GM19193 (cell line): Measurements from ENCODE around the gene TXN.

Source experiments
- POLR2A ChIP-seq: IDR thresholded peaks from 4 replicates; pipeline ENCODE4 v1.6.1; 2011; ENCODE audit not compliant: insufficient read depth, insufficient read length; ENCODE audit errors: extremely low read depth

TXN gene

GRCh38 chr9:110241858-110242321 is 14.4 kb downstream of the TXN start:
- TF ChIP-seq POLR2A, result no peak

GRCh38 chr9:110241260-110241857 is 14.9 kb downstream of the TXN start:
- no peak for TF ChIP-seq POLR2A

GRCh38 chr9:110240198-110240597 is 16.1 kb downstream of the TXN start:
- no peak for TF ChIP-seq POLR2A

GRCh38 chr9:110228321-110228720 is 28.0 kb downstream of the TXN start:
- TF ChIP-seq POLR2A, result no peak

GRCh38 chr9:110224583-110224982 is 31.7 kb downstream of the TXN start:
- TF ChIP-seq POLR2A, result no peak

- no peak for TF ChIP-seq POLR2A
Observed at GRCh38 chr9:110220809-110221208, 35.5 kb downstream of the TXN start.

- TF ChIP-seq POLR2A, result no peak
Observed at GRCh38 chr9:110217656-110218099, 38.6 kb downstream of the TXN start.

GRCh38 chr9:110214586-110215355 is 41.5 kb downstream of the TXN start:
- no peak for TF ChIP-seq POLR2A

GRCh38 chr9:110214090-110214489 is 42.2 kb downstream of the TXN start:
- TF ChIP-seq POLR2A, result no peak

- no peak for TF ChIP-seq POLR2A
Observed at GRCh38 chr9:110213413-110214044, 42.8 kb downstream of the TXN start.

GRCh38 chr9:110208031-110208430 is 48.3 kb downstream of the TXN start, which contains the start of gene C9orf152:
C9orf152 (minus strand) TSS chr9:110208159; CDS start chr9:110207579, 580 bp downstream.
- no peak for TF ChIP-seq POLR2A

- TF ChIP-seq POLR2A, result no peak
Observed at GRCh38 chr9:110207071-110207641, 49.2 kb downstream of the TXN start.

GRCh38 chr9:110206389-110206788 is 49.9 kb downstream of the TXN start:
- no peak for TF ChIP-seq POLR2A

- TF ChIP-seq POLR2A, result no peak
Observed at GRCh38 chr9:110202232-110202631, 54.1 kb downstream of the TXN start.

- no peak for TF ChIP-seq POLR2A
Observed at GRCh38 chr9:110199643-110200042, 56.7 kb downstream of the TXN start.
